Neural progenitor cell (in vitro differentiated cells): ENCODE measurements around the gene EP400. TPM values are rescaled to one million over a fixed set of nuclear protein-coding genes. Genes with fewer than 3 reads are reported as not detected.
"Not testable (repeated sequence)": the region's sequence is repeated elsewhere in the genome, so short reads cannot be mapped to it uniquely, and the experiment has no call there.

Source experiments
- DNase-seq: peaks from one replicate; pipeline ENCODE4 v3.0.0-alpha.2; 2016; ENCODE audit warnings: low spot score
- H2AFZ ChIP-seq: fragments of 200-600 bp; sonication (generic); replicated peaks from 2 replicates; pipeline ENCODE4 v1.6.1; 2016; ENCODE audit warnings: antibody characterized with exemption
- H3F3A ChIP-seq: fragments of 200-600 bp; sonication (generic); 2 replicates; pipeline ENCODE4 v1.6.1; 2016; ENCODE audit warnings: antibody characterized with exemption, low read depth
- H3K27ac ChIP-seq: fragments of 200-600 bp; sonication (generic); 2 replicates; pipeline ENCODE4 v1.5.1; 2016; ENCODE audit warnings: mild to moderate bottlenecking
- H3K27me3 ChIP-seq: fragments of 200-600 bp; sonication (generic); 2 replicates; pipeline ENCODE4 v1.6.1; 2016; ENCODE audit warnings: mild to moderate bottlenecking, moderate library complexity
- H3K36me3 ChIP-seq: fragments of 200-600 bp; sonication (generic); 2 replicates; pipeline ENCODE4 v1.5.1; 2016
- H3K4me1 ChIP-seq: fragments of 200-600 bp; sonication (generic); 2 replicates; pipeline ENCODE4 v1.6.1; 2016; ENCODE audit warnings: mixed run types
- H3K4me2 ChIP-seq: fragments of 200-600 bp; sonication (generic); 2 replicates; pipeline ENCODE4 v1.6.1; 2016
- H3K4me3 ChIP-seq: fragments of 200-600 bp; sonication (generic); 2 replicates; pipeline ENCODE4 v1.5.1; 2016
- H3K79me2 ChIP-seq: fragments of 200-600 bp; sonication (generic); 2 replicates; pipeline ENCODE4 v1.6.1; 2016; ENCODE audit warnings: low read depth
- H3K9ac ChIP-seq: fragments of 200-600 bp; sonication (generic); 2 replicates; pipeline ENCODE4 v1.6.1; 2016
- H3K9me3 ChIP-seq: fragments of 200-600 bp; sonication (generic); 2 replicates; pipeline ENCODE4 v1.5.1; 2016; ENCODE audit warnings: low read depth
- H4K20me1 ChIP-seq: fragments of 200-600 bp; sonication (generic); 2 replicates; pipeline ENCODE4 v1.6.1; 2016; ENCODE audit warnings: low read depth
- H3K27ac Mint-ChIP-seq: 3 replicates; pipeline ENCODE4 v1.8.0; 2021; ENCODE audit warnings: mixed read lengths
- H3K27me3 Mint-ChIP-seq: 2 replicates; pipeline ENCODE4 v1.8.0; 2022; ENCODE audit warnings: low read depth, mild to moderate bottlenecking, inconsistent platforms, moderate library complexity, mixed read lengths; ENCODE audit not compliant: insufficient read depth
- H3K36me3 Mint-ChIP-seq: 3 replicates; pipeline ENCODE4 v1.8.0; 2021; ENCODE audit warnings: mixed read lengths
- H3K4me1 Mint-ChIP-seq: 3 replicates; pipeline ENCODE4 v1.8.0; 2021; ENCODE audit warnings: mixed read lengths
- H3K4me3 Mint-ChIP-seq: 3 replicates; pipeline ENCODE4 v1.8.0; 2021; ENCODE audit warnings: mild to moderate bottlenecking, moderate library complexity, mixed read lengths
- H3K9me3 Mint-ChIP-seq: 3 replicates; pipeline ENCODE4 v1.8.0; 2020; ENCODE audit warnings: mixed read lengths
- EZH2 ChIP-seq: fragments of 200-600 bp; sonication (generic); IDR thresholded peaks from 2 replicates; pipeline ENCODE4 v1.6.1; 2017; ENCODE audit warnings: antibody characterized with exemption, mild to moderate bottlenecking, moderate library complexity
- EZH2phosphoT487 ChIP-seq: fragments of 200-600 bp; sonication (generic); IDR thresholded peaks from 2 replicates; pipeline ENCODE4 v1.6.1; 2017; ENCODE audit warnings: antibody characterized with exemption
- total RNA-seq: library from RNA; depleted of rRNA; stranded (reverse); fragments of >200 nt; gene quantifications from 2 replicates; pipeline ENCODE4 v1.2.3, GENCODE V29; 2015; ENCODE audit warnings: low replicate concordance
- TF ChIP-seq, protein P1 (sequence below): fragments of 200-600 bp; sonication (generic); IDR thresholded peaks from 2 replicates; pipeline ENCODE4 v1.5.1; 2017; ENCODE audit warnings: antibody characterized with exemption, mild to moderate bottlenecking

Gene EP400
- total RNA-seq, 1 donor from 2014 or later = 16.3 TPM

DNA sequence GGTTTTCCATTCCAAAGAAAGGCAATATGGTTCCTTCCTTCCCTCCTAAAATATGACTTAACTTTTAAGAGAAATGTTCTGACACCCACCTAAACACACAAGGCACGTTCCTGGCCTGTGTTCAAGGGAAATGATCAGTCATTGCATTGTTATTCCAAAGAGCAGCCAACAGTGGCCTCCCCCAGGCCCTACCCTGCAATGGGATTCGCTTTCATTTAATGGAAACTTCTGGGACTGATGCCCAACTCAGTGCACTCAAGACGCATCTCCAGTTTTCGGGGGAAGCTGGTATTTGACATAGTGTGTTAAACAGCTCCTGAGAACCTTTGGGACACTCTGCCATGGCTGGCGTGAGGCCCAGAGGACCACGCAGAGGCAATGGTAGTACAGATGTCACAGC lies 128.4 kb downstream of the EP400 start:
- Histone ChIP-seq H2AFZ (no peak overlapping the region), H3K79me2 (no peaks in the 10 kb centered on the region), H3K4me2 (no peak overlapping the region), H3K4me3 (no peak overlapping the region), H3K4me1 (no peaks in the 10 kb centered on the region), H3K9ac (no peak overlapping the region), H3K27ac (no peak overlapping the region), H3K9me3 (no peaks in the 10 kb centered on the region), H3K36me3 (peaks cover 6% of the 10 kb centered on the region), H4K20me1 (no peaks in the 10 kb centered on the region), H3F3A (peaks cover 15% of the 10 kb centered on the region), H3K27me3 (no peaks in the 10 kb centered on the region)
- Mint-ChIP-seq H3K4me3 (no peak overlapping the region), H3K9me3 (no peaks in the 10 kb centered on the region), H3K36me3 (peaks cover 18% of the 10 kb centered on the region), H3K27ac (no peak overlapping the region), H3K27me3 (peaks cover 4% of the 10 kb centered on the region), H3K4me1 (peaks cover 2% of the 10 kb centered on the region)
- no peak for DNase-seq
- TF ChIP-seq EZH2phosphoT487 = no peak
- no peak for TF ChIP-seq EZH2
- TF ChIP-seq, protein P1, sequence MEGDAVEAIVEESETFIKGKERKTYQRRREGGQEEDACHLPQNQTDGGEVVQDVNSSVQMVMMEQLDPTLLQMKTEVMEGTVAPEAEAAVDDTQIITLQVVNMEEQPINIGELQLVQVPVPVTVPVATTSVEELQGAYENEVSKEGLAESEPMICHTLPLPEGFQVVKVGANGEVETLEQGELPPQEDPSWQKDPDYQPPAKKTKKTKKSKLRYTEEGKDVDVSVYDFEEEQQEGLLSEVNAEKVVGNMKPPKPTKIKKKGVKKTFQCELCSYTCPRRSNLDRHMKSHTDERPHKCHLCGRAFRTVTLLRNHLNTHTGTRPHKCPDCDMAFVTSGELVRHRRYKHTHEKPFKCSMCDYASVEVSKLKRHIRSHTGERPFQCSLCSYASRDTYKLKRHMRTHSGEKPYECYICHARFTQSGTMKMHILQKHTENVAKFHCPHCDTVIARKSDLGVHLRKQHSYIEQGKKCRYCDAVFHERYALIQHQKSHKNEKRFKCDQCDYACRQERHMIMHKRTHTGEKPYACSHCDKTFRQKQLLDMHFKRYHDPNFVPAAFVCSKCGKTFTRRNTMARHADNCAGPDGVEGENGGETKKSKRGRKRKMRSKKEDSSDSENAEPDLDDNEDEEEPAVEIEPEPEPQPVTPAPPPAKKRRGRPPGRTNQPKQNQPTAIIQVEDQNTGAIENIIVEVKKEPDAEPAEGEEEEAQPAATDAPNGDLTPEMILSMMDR = no peak

DNA sequence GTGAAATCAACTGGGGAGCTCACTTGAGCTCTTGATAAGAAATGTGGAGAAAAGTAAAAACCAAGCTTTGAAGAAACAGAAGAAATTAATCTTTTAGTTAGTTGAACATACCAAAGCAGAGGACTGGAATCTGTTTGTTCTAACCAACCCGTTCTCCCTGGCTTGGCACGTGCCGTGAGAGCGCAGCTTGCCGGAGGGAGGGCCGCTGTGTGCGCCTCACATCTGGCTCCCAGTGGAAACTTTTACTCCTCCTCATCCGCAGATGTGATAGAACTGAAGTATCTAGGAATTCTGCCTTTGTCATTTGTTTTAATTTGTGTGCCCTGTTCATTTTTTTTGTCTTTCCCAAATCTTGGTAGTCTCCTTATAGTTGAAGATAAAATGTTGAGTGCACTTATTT lies 129.5 kb downstream of the EP400 start:
- H3F3A ChIP-seq = peaks cover 19% of the 10 kb centered on the region
- H3K9me3 ChIP-seq = no peaks in the 10 kb centered on the region
- no peaks in the 10 kb centered on the region for H3K27me3 ChIP-seq
- H3K36me3 Mint-ChIP-seq = peaks cover 17% of the 10 kb centered on the region
- H3K4me3 ChIP-seq = no peak overlapping the region
- H3K36me3 ChIP-seq = peaks cover 6% of the 10 kb centered on the region
- TF ChIP-seq, protein P1 = no peak
- TF ChIP-seq EZH2 (no peak), EZH2phosphoT487 (no peak)
- no peaks in the 10 kb centered on the region for H3K4me1 ChIP-seq
- H3K27me3 Mint-ChIP-seq = peaks cover 9% of the 10 kb centered on the region
- H3K9me3 Mint-ChIP-seq = no peaks in the 10 kb centered on the region
- no peak overlapping the region for H3K4me2 ChIP-seq
- H3K27ac ChIP-seq = no peak overlapping the region
- no peak for DNase-seq
- H3K9ac ChIP-seq = no peak overlapping the region
- H3K79me2 ChIP-seq = no peaks in the 10 kb centered on the region
- H3K27ac Mint-ChIP-seq = no peak overlapping the region
- H4K20me1 ChIP-seq = no peaks in the 10 kb centered on the region
- no peak overlapping the region for H2AFZ ChIP-seq
- H3K4me3 Mint-ChIP-seq = no peak overlapping the region
- peaks cover 8% of the 10 kb centered on the region for H3K4me1 Mint-ChIP-seq

DNA sequence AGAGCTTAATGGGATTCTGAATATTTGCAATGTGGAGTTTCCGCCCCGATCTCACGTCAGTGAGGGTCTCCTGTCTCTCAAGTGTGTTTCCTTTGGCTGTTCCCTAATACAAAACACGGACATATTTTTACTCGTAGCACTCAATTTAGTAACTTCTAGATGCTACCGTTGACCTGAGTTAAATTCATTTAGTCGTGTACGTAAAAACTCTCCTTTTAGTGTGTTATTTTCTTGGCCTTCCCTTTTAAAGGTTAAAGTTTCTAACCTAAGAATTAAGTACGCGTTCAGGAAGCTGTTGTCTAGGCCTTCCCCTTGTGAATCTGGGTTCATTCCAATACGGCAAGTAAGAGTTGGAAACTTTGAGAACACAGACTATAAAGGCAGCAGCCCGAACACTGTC lies 130.0 kb downstream of the EP400 start:
- no peak overlapping the region for H3K4me3 ChIP-seq
- no peak overlapping the region for H3K27ac Mint-ChIP-seq

DNA sequence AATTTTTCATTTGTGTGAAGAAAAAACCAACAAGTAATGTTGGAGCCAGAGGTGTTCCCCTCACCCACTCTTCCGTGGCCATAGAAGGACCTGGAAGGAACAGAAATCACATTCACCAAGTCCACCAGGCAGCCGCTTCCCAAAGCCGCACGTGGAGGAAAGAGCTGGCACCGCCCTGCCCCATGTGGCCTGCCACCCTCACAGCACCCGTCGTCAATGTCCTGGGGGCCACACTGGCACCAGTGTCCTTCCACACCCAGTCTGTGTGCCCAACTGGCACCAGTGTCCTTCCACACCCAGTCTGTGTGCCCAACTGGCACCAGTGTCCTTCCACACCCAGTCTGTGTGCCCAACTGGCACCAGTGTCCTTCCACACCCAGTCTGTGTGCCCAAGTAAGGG lies 130.8 kb downstream of the EP400 start:
- not testable (repeated sequence) for H3K4me3 Mint-ChIP-seq, H3K9ac ChIP-seq, H3K27me3 Mint-ChIP-seq, H3K4me3 ChIP-seq, H3K4me1 ChIP-seq, H3K79me2 ChIP-seq, H2AFZ ChIP-seq, H3K9me3 ChIP-seq, H3K9me3 Mint-ChIP-seq, H3K27ac ChIP-seq, H4K20me1 ChIP-seq, H3K27ac Mint-ChIP-seq, H3K27me3 ChIP-seq, H3K36me3 ChIP-seq, H3K4me2 ChIP-seq, DNase-seq
- H3F3A ChIP-seq = peaks cover 26% of the 10 kb centered on the region
- H3K4me1 Mint-ChIP-seq = peaks cover 15% of the 10 kb centered on the region
- H3K36me3 Mint-ChIP-seq = peaks cover 16% of the 10 kb centered on the region

More for the DNA sequence above, 130.0 kb downstream of the EP400 start:
- no peak overlapping the region for H3K4me3 Mint-ChIP-seq
- peaks cover under 1% of the 10 kb centered on the region for H3K79me2 ChIP-seq
- H3K4me1 Mint-ChIP-seq = peaks cover 8% of the 10 kb centered on the region
- TF ChIP-seq EZH2phosphoT487 = no peak
- TF ChIP-seq, protein P1 = no peak
- TF ChIP-seq EZH2 = no peak
- H4K20me1 ChIP-seq = no peaks in the 10 kb centered on the region
- H2AFZ ChIP-seq = no peak overlapping the region
- H3K27me3 ChIP-seq = no peaks in the 10 kb centered on the region
- H3K9me3 ChIP-seq = no peaks in the 10 kb centered on the region
- H3K4me2 ChIP-seq = no peak overlapping the region
- peaks cover 6% of the 10 kb centered on the region for H3K36me3 ChIP-seq
- H3K36me3 Mint-ChIP-seq = peaks cover 12% of the 10 kb centered on the region
- H3K4me1 ChIP-seq = no peaks in the 10 kb centered on the region
- H3K9me3 Mint-ChIP-seq = no peaks in the 10 kb centered on the region
- H3K27me3 Mint-ChIP-seq = peaks cover 9% of the 10 kb centered on the region
- H3F3A ChIP-seq = peaks cover 20% of the 10 kb centered on the region
- H3K27ac ChIP-seq = no peak overlapping the region
- no peak for DNase-seq
- H3K9ac ChIP-seq = no peak overlapping the region
